Sigmoid colon (tissue), 7 donors: ENCODE results near the gene C1orf94. TPM values are rescaled to one million over a fixed set of nuclear protein-coding genes. Genes with fewer than 3 reads are reported as not detected.

Experiments
- DNase-seq: peaks from one replicate; pipeline ENCODE4 v3.0.0-alpha.2; 2019
- H3K27ac ChIP-seq, 4 donors: fragments of 200-600 bp; sonication (generic); one replicate each; pipeline ENCODE4 v1.5.1; 2016 to 2019; ENCODE audit warnings: mild to moderate bottlenecking in 1 of 4
- H3K27me3 ChIP-seq, 3 donors: fragments of 200-600 bp; sonication (generic); one replicate each; pipeline ENCODE4 v1.5.1; 2019; ENCODE audit warnings: mild to moderate bottlenecking in 1 of 3
- H3K36me3 ChIP-seq, 4 donors: fragments of 200-600 bp; sonication (generic); one replicate each; pipeline ENCODE4 v1.5.1; 2016 to 2019
- H3K4me1 ChIP-seq, 4 donors: fragments of 200-600 bp; sonication (generic); one replicate each; pipeline ENCODE4 v1.5.1; 2017 to 2019
- H3K4me3 ChIP-seq, 4 donors: fragments of 200-600 bp; sonication (generic); one replicate each; pipeline ENCODE4 v1.5.1; 2017 to 2019; ENCODE audit warnings: mild to moderate bottlenecking in 2 of 4, moderate library complexity in 1 of 4
- H3K9me3 ChIP-seq, 4 donors: fragments of 200-600 bp in 3 of 4; sonication (generic) in 3 of 4; one replicate each; pipeline versions ENCODE4 v1.5.1 to v1.6.1; 2013 to 2019
- CTCF ChIP-seq, 4 experiments: fragments of 450-650 bp in 3 of 4; fragments of 200-600 bp in 1 of 4; IDR thresholded peaks; one replicate each; pipeline ENCODE4 v1.5.1; 2016 to 2019; ENCODE audit warnings: antibody characterized with exemption in 4 of 4, mild to moderate bottlenecking in 3 of 4, moderate library complexity in 2 of 4
- EP300 ChIP-seq, 4 donors: sonication (generic); formaldehyde crosslinking; IDR thresholded peaks; one replicate each; pipeline ENCODE4 v1.6.1; 2017; ENCODE audit warnings: antibody characterized with exemption in 4 of 4
- POLR2A ChIP-seq, 2 donors: fragments of 450-650 bp; IDR thresholded peaks; one replicate each; pipeline ENCODE4 v1.6.1; 2016; ENCODE audit warnings: antibody characterized with exemption in 2 of 2, mild to moderate bottlenecking in 2 of 2, moderate library complexity in 2 of 2
- POLR2AphosphoS5 ChIP-seq, 4 donors: sonication (generic); formaldehyde crosslinking; IDR thresholded peaks; one replicate each; pipeline ENCODE4 v1.6.1; 2017; ENCODE audit warnings: antibody characterized with exemption in 4 of 4
- WGBS, 2 donors: extraction: QIAGEN DNeasy Blood & Tissue Kit; methylation state at CpG; one replicate each; pipeline ENCODE4 v1.1.7; 2013; 5-methylcytosine and 5-hydroxymethylcytosine counted together
- intact Hi-C: fragments of 100-400 bp; cut with DNase I; formaldehyde crosslinking; loops from one replicate; pipeline ENCODE4 v1.15.1; 2023
- polyA plus RNA-seq, 3 donors: library from polyadenylated mRNA; stranded (reverse); fragments of 200-250 nt; gene quantifications; one replicate each; pipeline ENCODE4 v1.2.3, GENCODE V29; 2013
- total RNA-seq, 4 donors: library from RNA; depleted of rRNA; stranded (reverse); fragments of >200 nt; gene quantifications; one replicate each; pipeline ENCODE4 v1.1.0, GENCODE V29; 2016
- donor health status: healthy with polysubstance abuse.
- donor health status: Bipolar disorder and iron deficiency.
- donor health status: healthy.

Gene C1orf94
- total and polyA plus RNA-seq, 7 donors: not detected

GRCh38 chr1:34163792-34164731, 12.6 kb upstream of the C1orf94 start:
- no peak for DNase-seq
- H3K4me3 ChIP-seq: peak overlapping the region; percentile 12 to 50 (median 44)
- peaks cover 24 to 87% (median 75%) of the 10 kb centered on the region in 3 donors for H3K27me3 ChIP-seq
- H3K9me3 ChIP-seq: no peaks in the 10 kb centered on the region
- WGBS, 2 donors: 1 to 5% methylated on average over 75 of the region's 75 CpGs
- H3K4me1 ChIP-seq: peaks cover 0 to 46% (median 44%) of the 10 kb centered on the region in 4 donors
- no peak overlapping the region for H3K27ac ChIP-seq
- intact Hi-C loops: loop anchor here (2.0 kb wide), 1 partner anchor 531 kb away; no protein-coding TSS in a partner anchor
- TF ChIP-seq CTCF (IDR thresholded peaks at IDR 0.05) (no peak), EP300 (IDR thresholded peaks at IDR 0.05) (no peak), POLR2A (IDR thresholded peaks at IDR 0.05) (no peak), POLR2AphosphoS5 (IDR thresholded peaks at IDR 0.05) (no peak)
- no peaks in the 10 kb centered on the region for H3K36me3 ChIP-seq

DNA sequence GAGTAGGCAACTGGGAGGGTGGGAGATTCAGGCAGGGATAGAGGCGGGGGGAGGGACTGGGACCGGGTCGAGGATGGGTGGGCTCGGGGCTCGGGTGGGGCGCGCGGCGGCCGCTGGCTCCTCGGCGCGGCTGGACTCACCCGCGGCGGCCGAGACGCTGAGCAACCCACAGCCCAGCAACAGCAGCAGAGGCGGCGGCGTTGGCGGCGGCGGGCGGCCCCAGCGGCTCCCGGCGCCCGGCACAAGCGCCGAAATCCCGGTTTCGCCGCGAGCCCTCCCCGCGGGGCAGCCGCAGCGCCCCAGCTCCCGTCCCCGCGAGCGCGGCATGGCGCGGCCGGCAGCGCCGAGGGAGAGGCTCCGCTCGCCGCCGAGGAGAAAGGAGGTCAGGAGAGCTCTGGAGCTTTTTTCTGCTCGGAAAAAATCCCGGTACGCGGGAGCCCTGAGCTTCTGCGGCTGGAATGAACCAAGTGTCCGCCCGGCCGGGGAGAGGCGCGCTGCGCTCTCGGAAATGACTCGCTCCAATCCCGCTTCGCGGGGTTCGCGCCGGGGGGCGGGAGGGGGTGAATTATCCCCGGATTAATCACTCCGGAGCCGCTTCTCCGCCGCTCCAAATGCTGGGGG, 11.8 kb upstream of the C1orf94 start, which contains the start of gene CSMD2:
Gene CSMD2 (minus strand): TSS at position 460 of the 621 bp plus-strand sequence. CDS start 133 bp downstream, at position 327.
- WGBS, 2 donors: 2 to 3% methylated on average over 78 of the region's 78 CpGs
- H3K4me1 ChIP-seq: peaks cover 0 to 46% (median 44%) of the 10 kb centered on the region in 4 donors
- DNase-seq: no peak
- H3K27me3 ChIP-seq: peaks cover 24 to 86% (median 68%) of the 10 kb centered on the region in 3 donors
- TF ChIP-seq EP300 (IDR thresholded peaks at IDR 0.05) (no peak), POLR2AphosphoS5 (IDR thresholded peaks at IDR 0.05) (peak in 1 of 4 donors; percentile 15)
- peak within 1 kb of the TSS in 1 of 4 donors; percentile 10 for H3K27ac ChIP-seq
- H3K36me3 ChIP-seq: no peaks in the 10 kb centered on the region
- H3K9me3 ChIP-seq: no peaks in the 10 kb centered on the region
- intact Hi-C loops: no loop called here
- peak within 1 kb of the TSS; percentile 12 to 50 (median 44) for H3K4me3 ChIP-seq

- 6 to 9% methylated on average over 13 of the region's 13 CpGs for WGBS, 2 donors
- Histone ChIP-seq H3K4me3 (peak overlapping the region in 3 of 4 donors; percentile 39 to 50 (median 49)), H3K36me3 (no peaks in the 10 kb centered on the region), H3K27ac (no peak overlapping the region), H3K27me3 (peaks cover 24 to 85% (median 64%) of the 10 kb centered on the region in 3 donors), H3K9me3 (no peaks in the 10 kb centered on the region), H3K4me1 (peaks cover 0 to 46% (median 44%) of the 10 kb centered on the region in 4 donors)
- intact Hi-C loops: no loop called here
- no peak for DNase-seq
- TF ChIP-seq POLR2A (IDR thresholded peaks at IDR 0.05) (no peak), EP300 (IDR thresholded peaks at IDR 0.05) (no peak), POLR2AphosphoS5 (IDR thresholded peaks at IDR 0.05) (no peak), CTCF (IDR thresholded peaks at IDR 0.05) (no peak)
Observed at GRCh38 chr1:34165422-34165921, 11.2 kb upstream of the C1orf94 start.

DNA sequence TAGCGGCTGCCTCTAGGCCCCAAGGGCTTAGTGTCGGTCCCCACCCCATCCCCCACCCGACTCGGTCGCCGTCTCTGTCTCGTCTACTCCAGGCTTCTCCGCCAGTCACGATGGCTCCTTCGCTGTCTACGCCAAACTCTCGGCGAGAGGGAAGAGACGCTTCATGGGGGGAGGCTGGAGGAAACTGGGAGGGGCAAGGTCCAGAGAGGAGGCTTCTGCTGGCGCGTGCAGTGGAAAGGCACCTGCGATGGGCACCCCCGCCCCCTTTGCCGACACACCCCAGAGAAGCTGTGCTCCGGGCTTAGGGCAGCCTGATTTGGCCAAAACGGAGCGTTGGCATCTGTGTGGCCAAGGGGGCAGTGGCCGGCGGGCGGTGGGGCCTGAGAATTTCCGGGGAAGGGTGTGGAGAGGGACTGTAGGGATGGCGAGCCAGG, 10.5 kb upstream of the C1orf94 start:
- Histone ChIP-seq H3K4me1 (peaks cover 0 to 46% (median 44%) of the 10 kb centered on the region in 4 donors), H3K27me3 (peaks cover 24 to 87% (median 64%) of the 10 kb centered on the region in 3 donors), H3K36me3 (no peaks in the 10 kb centered on the region), H3K4me3 (peak overlapping the region in 3 of 4 donors; percentile 17 to 27 (median 20)), H3K27ac (no peak overlapping the region), H3K9me3 (no peaks in the 10 kb centered on the region)
- no peak for DNase-seq
- WGBS, 2 donors: 6 to 12% methylated on average over 27 of the region's 27 CpGs
- TF ChIP-seq POLR2A (IDR thresholded peaks at IDR 0.05): no peak
- TF ChIP-seq CTCF (IDR thresholded peaks at IDR 0.05): no peak
- TF ChIP-seq POLR2AphosphoS5 (IDR thresholded peaks at IDR 0.05): no peak
- TF ChIP-seq EP300 (IDR thresholded peaks at IDR 0.05): no peak
- intact Hi-C loops: no loop called here
